NB4 (cell line): ENCODE measurements around the gene AKR1B15.

Experiments used
- CTCF ChIP-seq: IDR thresholded peaks from one replicate; pipeline ENCODE4 v1.5.1; 2012; ENCODE audit warnings: low read depth, low read length
- MAX ChIP-seq: IDR thresholded peaks from 2 replicates; pipeline ENCODE4 v1.6.1; 2011; ENCODE audit warnings: low read depth, low read length
- MYC ChIP-seq: IDR thresholded peaks from 2 replicates; pipeline ENCODE4 v1.6.1; 2011; ENCODE audit warnings: low read depth, low read length
- POLR2A ChIP-seq: IDR thresholded peaks from 2 replicates; pipeline ENCODE4 v1.6.1; 2011; ENCODE audit warnings: mild to moderate bottlenecking; ENCODE audit not compliant: insufficient read length; ENCODE audit errors: extremely low read depth

- TF ChIP-seq CTCF (no peak), MAX (no peak), POLR2A (no peak), MYC (no peak)
These were observed 9.5 kb downstream of the AKR1B15 start for GRCh38 chr7:134558370-134558769.
